Stimulated activated CD8-positive, alpha-beta memory T cell treated with anti-CD3 and anti-CD28 coated beads, Interleukin-15, amount 100 ng/mL, for 4 hours (primary cell): ENCODE measurements around the gene ATP10B.

ENCODE experiments used
- DNase-seq, 2 donors: peaks; one replicate each; pipeline ENCODE4 v3.0.0-alpha.2; 2020; ENCODE audit warnings: low read depth in 2 of 2

ATP10B gene

GRCh38 chr5:160555581-160555970, 296.4 kb downstream of the ATP10B start:
- no peak for DNase-seq

GRCh38 chr5:160550075-160550474, 301.9 kb downstream of the ATP10B start:
- no peak for DNase-seq

GRCh38 chr5:160548949-160549645, 302.9 kb downstream of the ATP10B start:
- DNase-seq, result no peak

- no peak for DNase-seq
Observed at GRCh38 chr5:160547872-160548271, 304.1 kb downstream of the ATP10B start.

- no peak for DNase-seq
Observed at GRCh38 chr5:160547061-160547460, 304.9 kb downstream of the ATP10B start.

GRCh38 chr5:160545832-160546231, 306.2 kb downstream of the ATP10B start:
- DNase-seq, result no peak

- no peak for DNase-seq
Observed at GRCh38 chr5:160543395-160543794, 308.6 kb downstream of the ATP10B start.

- no peak for DNase-seq
Observed at GRCh38 chr5:160542840-160543239, 309.2 kb downstream of the ATP10B start.

GRCh38 chr5:160542281-160542680, 309.7 kb downstream of the ATP10B start:
- DNase-seq, result no peak

GRCh38 chr5:160539431-160539830, 312.6 kb downstream of the ATP10B start:
- no peak for DNase-seq

GRCh38 chr5:160537940-160538339, 314.1 kb downstream of the ATP10B start:
- no peak for DNase-seq

- DNase-seq, result no peak
Observed at GRCh38 chr5:160537116-160537515, 314.9 kb downstream of the ATP10B start.

GRCh38 chr5:160534914-160535313, 317.1 kb downstream of the ATP10B start:
- no peak for DNase-seq

- no peak for DNase-seq
Observed at GRCh38 chr5:160534125-160534524, 317.9 kb downstream of the ATP10B start.

GRCh38 chr5:160525471-160526261, 326.3 kb downstream of the ATP10B start:
- DNase-seq, result no peak

- DNase-seq, result no peak
Observed at GRCh38 chr5:160524827-160525226, 327.2 kb downstream of the ATP10B start.

- DNase-seq, result no peak
Observed at GRCh38 chr5:160523502-160524163, 328.4 kb downstream of the ATP10B start.

GRCh38 chr5:160521392-160521663, 330.7 kb downstream of the ATP10B start:
- DNase-seq, result no peak

GRCh38 chr5:160520609-160521391, 331.2 kb downstream of the ATP10B start:
- DNase-seq, result no peak

- DNase-seq, result no peak
Observed at GRCh38 chr5:160516696-160517530, 335.1 kb downstream of the ATP10B start.

GRCh38 chr5:160514866-160515265, 337.1 kb downstream of the ATP10B start:
- DNase-seq, result no peak
